ENCODE data around the gene UACA. TPM values are rescaled to one million over a fixed set of nuclear protein-coding genes. Genes with fewer than 3 reads are reported as not detected.

The UACA gene
- total RNA-seq, 1 experiment from 2014 or later, result 59.9 TPM

GRCh38 chr15:70698426-70698825 is 64.9 kb downstream of the UACA start:
- Histone ChIP-seq H3K36me3 (ENCODE audit: low read depth) (no peaks in the 10 kb centered on the region), H3F3A (ENCODE audit: insufficient read depth, low read depth) (peaks cover 4% of the 10 kb centered on the region; the same call in 1 of the 2 replicates), H3K4me2 (no peak overlapping the region), H2AFZ (no peak overlapping the region), H3K4me3 (no peak overlapping the region), H3K4me1 (replicated peaks; ENCODE audit: insufficient read depth) (0 out of 2 replicates have a peak, but pooled peaks cover 12% of the 10 kb centered on the region), H3K9me2 (ENCODE audit: insufficient read depth) (no peaks in the 10 kb centered on the region), H4K20me1 (ENCODE audit: insufficient read depth) (no peaks in the 10 kb centered on the region), H3K27me3 (ENCODE audit: insufficient read depth, low read depth) (no peaks in the 10 kb centered on the region), H3K27ac (no peak overlapping the region), H3K79me2 (ENCODE audit: low read depth) (0 out of 2 replicates have a peak, but pooled peaks cover 3% of the 10 kb centered on the region), H3K9me3 (ENCODE audit: insufficient read depth, low read depth) (no peaks in the 10 kb centered on the region)
- TF ChIP-seq EZH2 (IDR thresholded peaks at IDR 0.05; ENCODE audit: low read depth), result no peak
- TF ChIP-seq, protein P1, sequence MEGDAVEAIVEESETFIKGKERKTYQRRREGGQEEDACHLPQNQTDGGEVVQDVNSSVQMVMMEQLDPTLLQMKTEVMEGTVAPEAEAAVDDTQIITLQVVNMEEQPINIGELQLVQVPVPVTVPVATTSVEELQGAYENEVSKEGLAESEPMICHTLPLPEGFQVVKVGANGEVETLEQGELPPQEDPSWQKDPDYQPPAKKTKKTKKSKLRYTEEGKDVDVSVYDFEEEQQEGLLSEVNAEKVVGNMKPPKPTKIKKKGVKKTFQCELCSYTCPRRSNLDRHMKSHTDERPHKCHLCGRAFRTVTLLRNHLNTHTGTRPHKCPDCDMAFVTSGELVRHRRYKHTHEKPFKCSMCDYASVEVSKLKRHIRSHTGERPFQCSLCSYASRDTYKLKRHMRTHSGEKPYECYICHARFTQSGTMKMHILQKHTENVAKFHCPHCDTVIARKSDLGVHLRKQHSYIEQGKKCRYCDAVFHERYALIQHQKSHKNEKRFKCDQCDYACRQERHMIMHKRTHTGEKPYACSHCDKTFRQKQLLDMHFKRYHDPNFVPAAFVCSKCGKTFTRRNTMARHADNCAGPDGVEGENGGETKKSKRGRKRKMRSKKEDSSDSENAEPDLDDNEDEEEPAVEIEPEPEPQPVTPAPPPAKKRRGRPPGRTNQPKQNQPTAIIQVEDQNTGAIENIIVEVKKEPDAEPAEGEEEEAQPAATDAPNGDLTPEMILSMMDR (conservative IDR thresholded peaks at IDR 0.05), result no peak
- intact Hi-C loops (cut with micrococcal nuclease; ENCODE audit: unreplicated experiment), result no loop called here
- DNase-seq, result no peak
- ChIA-PET POLR2A (ENCODE audit: unreplicated experiment) (interaction anchor here (0.7 kb wide), 1 partner anchor 313 kb away, joined by 3 read pairs; no protein-coding TSS in a partner anchor), CTCF (no interaction called here)
- no TSS peak for BruUV-seq (replicated peaks)

DNA sequence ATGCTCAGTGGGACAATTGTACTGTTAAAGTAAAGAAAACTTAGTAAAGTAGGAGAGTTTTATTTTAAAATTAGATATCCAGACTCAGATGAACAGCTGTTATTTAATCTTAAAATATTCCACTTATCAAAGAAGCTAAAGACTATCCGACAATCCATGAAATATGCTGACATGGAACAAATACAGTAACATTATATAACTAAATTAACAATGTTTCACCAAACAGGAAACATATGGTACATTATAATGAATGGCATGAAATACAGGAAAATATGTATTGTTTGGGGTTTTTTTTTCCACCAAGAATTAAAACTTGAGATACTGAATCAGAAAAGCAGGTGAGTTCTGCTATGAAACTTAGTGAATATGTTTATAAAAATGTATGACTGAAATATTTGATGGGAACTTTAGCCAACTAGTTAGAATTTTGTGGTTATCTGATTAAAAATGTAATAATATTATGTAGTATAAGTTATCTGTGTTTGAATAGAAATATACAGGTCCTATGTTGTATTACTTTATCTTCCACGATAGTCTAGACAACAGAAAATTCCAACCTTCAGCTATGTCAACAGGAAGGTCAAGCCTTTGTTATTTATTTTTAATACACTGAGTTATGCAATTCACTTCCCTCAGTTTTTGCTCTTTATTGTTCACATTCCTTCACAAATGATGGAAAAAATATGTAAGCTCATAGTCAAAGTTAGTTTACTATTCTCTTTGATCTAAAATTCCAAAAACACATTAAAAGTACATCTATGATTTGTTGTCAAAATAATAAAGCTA is 72.7 kb downstream of the UACA start:
- Histone ChIP-seq H2AFZ (no peak overlapping the region), H3K4me2 (no peak overlapping the region), H3F3A (ENCODE audit: insufficient read depth, low read depth) (peaks cover 6% of the 10 kb centered on the region; the same call in 1 of the 2 replicates), H4K20me1 (ENCODE audit: insufficient read depth) (no peaks in the 10 kb centered on the region), H3K4me1 (replicated peaks; ENCODE audit: insufficient read depth) (peaks cover 11% of the 10 kb centered on the region), H3K79me2 (ENCODE audit: low read depth) (no peaks in the 10 kb centered on the region), H3K27me3 (ENCODE audit: insufficient read depth, low read depth) (no peaks in the 10 kb centered on the region), H3K4me3 (no peak overlapping the region), H3K27ac (no peak overlapping the region), H3K9me2 (ENCODE audit: insufficient read depth) (no peaks in the 10 kb centered on the region), H3K9me3 (ENCODE audit: insufficient read depth, low read depth) (0 out of 2 replicates have a peak, but pooled peaks cover 3% of the 10 kb centered on the region), H3K36me3 (ENCODE audit: low read depth) (peaks cover 4% of the 10 kb centered on the region; the same call in 1 of the 2 replicates)
- POLR2A ChIA-PET (ENCODE audit: unreplicated experiment), result no interaction called here
- TF ChIP-seq, protein P1 (conservative IDR thresholded peaks at IDR 0.05), result no peak
- no peak for TF ChIP-seq EZH2 (IDR thresholded peaks at IDR 0.05; ENCODE audit: low read depth)
- peak in 1 of 2 experiments; percentile 38 for DNase-seq
- no TSS peak for BruUV-seq (replicated peaks)
- intact Hi-C loops (cut with micrococcal nuclease; ENCODE audit: unreplicated experiment), result no loop called here
- CTCF ChIA-PET, result interaction anchor here (1.1 kb wide), 2 partner anchors 11 to 32 kb away, joined by 4 read pairs; no protein-coding TSS in a partner anchor

GRCh38 chr15:70690021-70690420 is 73.3 kb downstream of the UACA start:
- peaks cover 11% of the 10 kb centered on the region for H3K4me1 ChIP-seq (replicated peaks; ENCODE audit: insufficient read depth)
- no peaks in the 10 kb centered on the region for H4K20me1 ChIP-seq (ENCODE audit: insufficient read depth)
- no peak overlapping the region for H3K4me2 ChIP-seq
- ChIA-PET CTCF (no interaction called here), POLR2A (ENCODE audit: unreplicated experiment) (interaction anchor here (0.6 kb wide), 1 partner anchor 573 kb away, joined by 5 read pairs; no protein-coding TSS in a partner anchor)
- TF ChIP-seq EZH2 (IDR thresholded peaks at IDR 0.05; ENCODE audit: low read depth), result no peak
- TF ChIP-seq, protein P1 (conservative IDR thresholded peaks at IDR 0.05), result no peak
- no TSS peak for BruUV-seq (replicated peaks)
- H3F3A ChIP-seq (ENCODE audit: insufficient read depth, low read depth), result peaks cover 6% of the 10 kb centered on the region; the same call in 1 of the 2 replicates
- H3K27ac ChIP-seq, result no peak overlapping the region
- H3K9me3 ChIP-seq (ENCODE audit: insufficient read depth, low read depth), result 0 out of 2 replicates have a peak, but pooled peaks cover 3% of the 10 kb centered on the region
- peaks cover 4% of the 10 kb centered on the region; the same call in 1 of the 2 replicates for H3K36me3 ChIP-seq (ENCODE audit: low read depth)
- H2AFZ ChIP-seq, result no peak overlapping the region
- no peaks in the 10 kb centered on the region for H3K79me2 ChIP-seq (ENCODE audit: low read depth)
- no peaks in the 10 kb centered on the region for H3K9me2 ChIP-seq (ENCODE audit: insufficient read depth)
- no peak overlapping the region for H3K4me3 ChIP-seq
- no peak for DNase-seq
- H3K27me3 ChIP-seq (ENCODE audit: insufficient read depth, low read depth), result no peaks in the 10 kb centered on the region
- intact Hi-C loops (cut with micrococcal nuclease; ENCODE audit: unreplicated experiment), result no loop called here

All from PC-9 (cell line).